Jurkat, Clone E6-1 (cell line): ENCODE data around the gene SGMS1.
"Not testable (repeated sequence)": the region's sequence is repeated elsewhere in the genome, so short reads cannot be mapped to it uniquely, and the experiment has no call there.

Source experiments
- DNase-seq: peaks from one replicate; pipeline ENCODE4 v3.0.0-alpha.2; 2011; ENCODE audit warnings: low read depth, low spot score
- H3K4me3 ChIP-seq: 2 replicates; pipeline ENCODE4 v1.5.1; 2011; ENCODE audit warnings: mild to moderate bottlenecking, low read length, control low read depth, moderate library complexity

The SGMS1 gene

GRCh38 chr10:50566150-50566549 is 57.6 kb downstream of the SGMS1 start:
- no peak overlapping the region for H3K4me3 ChIP-seq
- no peak for DNase-seq

GRCh38 chr10:50565301-50566083 is 58.3 kb downstream of the SGMS1 start:
- H3K4me3 ChIP-seq: no peak overlapping the region
- no peak for DNase-seq

GRCh38 chr10:50563906-50564305 is 59.9 kb downstream of the SGMS1 start:
- DNase-seq: no peak
- no peak overlapping the region for H3K4me3 ChIP-seq

GRCh38 chr10:50561816-50562215 is 61.9 kb downstream of the SGMS1 start:
- DNase-seq: no peak
- H3K4me3 ChIP-seq: no peak overlapping the region

DNA sequence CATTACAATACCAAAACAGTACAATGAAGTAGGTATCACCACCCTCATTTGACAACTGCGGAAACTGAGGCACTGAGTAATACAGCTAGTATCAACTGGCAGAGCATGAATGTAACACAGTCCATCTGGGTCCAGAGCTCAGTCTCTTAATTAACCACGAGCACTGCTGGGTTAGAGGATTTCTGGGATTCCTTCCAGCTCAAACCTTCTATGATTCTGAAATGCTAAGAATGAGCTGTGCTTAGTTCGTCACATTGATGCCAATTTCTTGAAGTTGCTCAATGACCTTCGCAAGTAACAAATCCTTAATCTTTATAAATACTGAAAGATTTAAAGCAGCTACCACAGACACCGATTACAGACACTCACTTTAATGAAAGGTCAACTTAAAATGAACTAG is 62.5 kb downstream of the SGMS1 start:
- no peak for DNase-seq

GRCh38 chr10:50560370-50560769 is 63.4 kb downstream of the SGMS1 start:
- no peak for DNase-seq
- H3K4me3 ChIP-seq: no peak overlapping the region

More for the DNA sequence above, 62.5 kb downstream of the SGMS1 start:
- H3K4me3 ChIP-seq: no peak overlapping the region

GRCh38 chr10:50558371-50558770 is 65.4 kb downstream of the SGMS1 start:
- no peak for DNase-seq

DNA sequence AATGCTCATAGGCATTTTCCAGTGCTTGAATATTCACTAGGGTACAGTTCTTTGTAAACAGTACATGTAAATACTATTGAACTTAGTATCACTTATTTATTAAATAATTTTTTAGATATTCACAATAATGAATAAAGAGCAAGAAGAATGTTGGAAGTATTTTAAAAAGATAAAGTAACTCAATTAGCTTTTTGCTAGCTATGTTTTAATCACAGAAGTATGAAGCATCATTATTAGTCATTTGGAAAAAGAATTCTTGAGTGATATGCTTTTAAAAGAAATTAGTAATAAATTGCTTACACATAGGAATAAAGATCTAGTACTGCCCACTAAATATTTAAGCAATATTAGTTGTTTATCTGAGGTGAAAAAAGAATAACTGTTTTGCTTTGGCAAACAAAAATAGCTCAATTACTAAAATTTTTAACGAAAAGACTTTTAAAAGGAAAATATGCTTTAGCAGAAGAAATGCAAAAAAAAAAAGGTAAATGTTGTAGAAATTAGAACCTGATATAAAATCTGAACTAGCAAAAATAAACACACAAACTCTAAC is 66.5 kb downstream of the SGMS1 start:
- H3K4me3 ChIP-seq: no peak overlapping the region
- DNase-seq: no peak

More at GRCh38 chr10:50558371-50558770, 65.4 kb downstream of the SGMS1 start:
- no peak overlapping the region for H3K4me3 ChIP-seq

- DNase-seq: no peak
- H3K4me3 ChIP-seq: no peak overlapping the region
Measured at GRCh38 chr10:50556237-50557120, 67.3 kb downstream of the SGMS1 start.

GRCh38 chr10:50554995-50555568 is 68.7 kb downstream of the SGMS1 start:
- H3K4me3 ChIP-seq: no peak overlapping the region
- no peak for DNase-seq

GRCh38 chr10:50554376-50554994 is 69.3 kb downstream of the SGMS1 start:
- no peak overlapping the region for H3K4me3 ChIP-seq
- DNase-seq: no peak

DNA sequence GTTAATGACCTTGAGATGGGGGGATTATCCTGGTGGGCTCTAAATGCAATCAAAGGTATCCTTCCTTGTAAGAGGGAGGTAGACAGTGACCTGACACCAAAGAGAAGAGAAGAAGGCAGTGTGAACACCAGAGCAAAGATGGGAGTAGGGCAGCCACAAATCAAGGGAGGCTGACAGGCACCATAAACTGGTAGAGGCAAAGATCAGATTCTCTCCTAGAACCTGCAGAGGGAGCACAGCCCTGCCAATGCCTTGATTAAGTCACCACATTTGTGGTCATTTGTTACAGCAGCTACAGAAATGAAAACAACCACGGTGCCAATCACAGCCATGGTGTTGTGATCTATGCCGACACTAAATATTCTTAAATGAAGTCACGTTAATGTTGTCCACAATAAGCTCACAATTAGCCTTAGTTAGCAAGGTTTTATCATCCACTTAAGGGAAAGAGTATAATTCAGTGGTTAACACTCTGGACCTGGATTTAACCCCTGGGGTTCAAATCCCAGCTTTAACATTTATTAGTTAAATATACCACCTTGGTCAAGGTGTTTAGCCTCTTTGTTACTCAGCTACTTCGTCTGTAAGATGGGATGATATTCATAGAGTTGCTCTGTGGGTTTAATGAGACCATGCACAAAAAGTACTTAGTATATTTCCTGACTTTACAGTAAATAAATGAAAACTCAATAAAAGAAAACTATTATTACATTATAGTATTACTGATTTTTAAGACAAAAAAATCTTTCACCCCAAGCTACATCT is 70.8 kb downstream of the SGMS1 start:
- peak; percentile 27 for DNase-seq
- no peak overlapping the region for H3K4me3 ChIP-seq

DNA sequence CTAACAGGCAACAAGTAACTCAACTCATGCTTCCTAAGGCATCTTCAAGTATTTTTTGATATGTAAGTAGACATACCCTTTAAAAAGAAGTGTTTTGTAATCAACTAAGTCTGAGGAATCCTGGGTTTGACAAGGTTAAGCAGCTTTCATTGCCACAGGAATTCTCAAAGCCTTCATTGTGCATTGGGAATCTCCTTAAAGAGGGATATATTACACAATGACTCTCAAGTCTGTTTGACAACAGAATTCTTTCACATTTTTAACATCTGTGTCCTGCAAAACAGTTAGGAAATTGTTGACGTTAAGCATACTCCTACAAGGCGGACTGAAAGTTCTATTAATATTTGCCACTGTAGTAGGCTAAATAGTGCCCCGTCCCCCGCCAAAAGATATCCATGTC is 71.4 kb downstream of the SGMS1 start:
- H3K4me3 ChIP-seq: no peak overlapping the region
- no peak for DNase-seq

GRCh38 chr10:50551894-50552293 is 71.9 kb downstream of the SGMS1 start:
- no peak overlapping the region for H3K4me3 ChIP-seq
- DNase-seq: no peak

DNA sequence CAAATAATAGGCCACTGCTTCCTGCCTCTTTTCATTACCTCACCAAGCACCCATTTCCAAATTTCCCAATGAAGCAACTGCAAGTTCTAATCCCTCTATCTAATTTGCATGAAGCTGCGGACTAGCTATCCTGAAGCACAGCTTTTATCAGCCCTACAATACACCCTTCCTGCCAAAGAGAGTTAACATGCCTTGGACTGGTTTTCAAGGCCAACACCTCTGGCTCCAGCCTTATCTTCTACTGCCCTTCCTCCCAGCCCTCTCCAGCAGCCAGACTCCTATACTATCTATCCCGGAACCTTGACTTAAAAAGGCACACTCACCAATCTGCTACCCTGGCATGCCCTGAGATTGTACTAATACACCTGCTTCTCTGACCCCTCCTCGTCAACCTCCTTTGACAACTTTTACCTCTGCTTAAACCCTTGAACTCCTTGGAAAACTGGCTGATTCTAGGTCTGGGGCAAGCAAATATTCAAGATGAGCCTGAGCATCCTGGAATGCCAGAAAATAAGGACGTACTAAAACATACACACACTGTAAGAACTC is 73.4 kb downstream of the SGMS1 start:
- DNase-seq: no peak
- H3K4me3 ChIP-seq: no peak overlapping the region

DNA sequence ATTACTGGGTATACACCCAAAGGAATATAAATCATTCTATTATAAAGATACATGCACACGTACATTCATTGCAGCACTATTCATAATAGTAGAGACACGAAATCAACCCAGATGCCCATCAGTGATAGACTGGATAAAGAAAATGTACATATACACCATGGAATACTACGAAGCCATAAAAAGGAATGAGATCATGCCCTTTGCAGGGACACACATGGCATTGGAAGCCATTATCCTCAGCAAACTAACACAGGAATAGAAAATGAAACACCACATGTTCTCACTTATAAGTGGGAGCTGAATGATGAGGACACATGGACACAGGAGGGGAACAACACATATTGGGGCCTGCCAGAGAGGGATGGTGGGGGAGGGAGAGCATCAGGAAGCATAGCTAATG is 74.6 kb downstream of the SGMS1 start:
- H3K4me3 ChIP-seq, DNase-seq: not testable (repeated sequence)

DNA sequence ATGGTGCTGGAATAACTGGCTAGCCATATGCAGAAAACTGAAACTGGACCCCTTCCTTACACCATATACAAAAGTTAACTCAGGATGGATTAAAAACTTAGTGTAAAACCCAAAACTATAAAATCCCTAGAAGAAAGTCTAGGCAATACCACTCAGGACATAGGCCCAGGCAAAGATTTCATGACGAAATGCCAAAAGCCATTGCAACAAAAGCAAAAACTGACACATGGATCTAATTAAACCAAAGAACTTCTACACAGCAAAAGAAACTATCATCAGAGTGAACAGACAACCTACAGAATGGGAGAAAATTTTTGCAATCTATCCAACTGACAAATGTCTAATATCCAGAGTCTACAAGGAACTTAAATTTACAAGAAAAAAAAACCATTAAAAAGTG is 75.3 kb downstream of the SGMS1 start:
- H3K4me3 ChIP-seq, DNase-seq: not testable (repeated sequence)

DNA sequence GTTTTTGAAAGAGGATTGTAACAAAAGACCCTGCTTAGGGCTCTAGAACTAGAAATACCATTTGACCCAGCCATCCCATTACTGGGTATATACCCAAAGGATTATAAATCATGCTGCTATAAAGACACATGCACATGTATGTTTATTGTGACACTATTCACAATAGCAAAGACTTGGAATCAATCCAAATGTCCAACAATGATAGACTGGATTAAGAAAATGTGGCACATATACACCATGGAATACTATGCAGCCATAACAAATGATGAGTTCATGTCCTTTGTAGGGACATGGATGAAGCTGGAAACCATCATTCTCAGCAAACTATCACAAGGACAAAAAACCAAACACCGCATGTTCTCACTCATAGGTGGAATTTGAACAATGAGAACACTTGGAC is 77.5 kb downstream of the SGMS1 start:
- DNase-seq, H3K4me3 ChIP-seq: not testable (repeated sequence)
